Neural crest cell (in vitro differentiated cells): ENCODE measurements around the gene CCNJL. TPM values are rescaled to one million over a fixed set of nuclear protein-coding genes. Genes with fewer than 3 reads are reported as not detected.
A peak's percentile ranks its signal among the peaks of the same experiment; 100 is the strongest.

ENCODE experiments used
- DNase-seq: peaks from one replicate; pipeline ENCODE4 v3.0.0; 2021; ENCODE audit warnings: low read depth, mixed read lengths, low spot score
- H3K27ac Mint-ChIP-seq: one replicate; pipeline ENCODE4 v1.8.0; 2021; ENCODE audit warnings: mild to moderate bottlenecking, mixed read lengths; ENCODE audit not compliant: unreplicated experiment
- H3K27me3 Mint-ChIP-seq: 2 replicates; pipeline ENCODE4 v1.8.0; 2021; ENCODE audit warnings: low read depth, mild to moderate bottlenecking, mixed read lengths
- H3K36me3 Mint-ChIP-seq: 2 replicates; pipeline ENCODE4 v1.8.0; 2021; ENCODE audit warnings: low read depth, mild to moderate bottlenecking, mixed read lengths
- H3K4me1 Mint-ChIP-seq: 2 replicates; pipeline ENCODE4 v1.8.0; 2021; ENCODE audit warnings: mixed read lengths
- H3K4me3 Mint-ChIP-seq: one replicate; pipeline ENCODE4 v1.8.0; 2021; ENCODE audit warnings: mild to moderate bottlenecking, mixed read lengths
- H3K9me3 Mint-ChIP-seq: 2 replicates; pipeline ENCODE4 v1.8.0; 2021; ENCODE audit warnings: mixed read lengths
- CTCF ChIP-seq: fragments of 200-600 bp; sonication (generic); conservative IDR thresholded peaks from 2 replicates; pipeline ENCODE4 v1.5.0; 2021; ENCODE audit warnings: antibody characterized with exemption, mild to moderate bottlenecking
- total RNA-seq: library from RNA; stranded (reverse); gene quantifications from 2 replicates; pipeline ENCODE4 v1.2.1, GENCODE V29; 2021

The CCNJL gene
- total RNA-seq, 1 donor from 2014 or later = 29.7 TPM

- H3K9me3 Mint-ChIP-seq = no peaks in the 10 kb centered on the region
- H3K27ac Mint-ChIP-seq = no peak overlapping the region
- no peaks in the 10 kb centered on the region for H3K27me3 Mint-ChIP-seq
- H3K36me3 Mint-ChIP-seq = no peaks in the 10 kb centered on the region
- TF ChIP-seq CTCF = no peak
- H3K4me3 Mint-ChIP-seq = no peak overlapping the region
- DNase-seq = no peak
- peaks cover 18% of the 10 kb centered on the region for H3K4me1 Mint-ChIP-seq
These were observed 5.1 kb upstream of the CCNJL start for GRCh38 chr5:160317434-160317833.

GRCh38 chr5:160315968-160316367 lies 3.6 kb upstream of the CCNJL start:
- peak overlapping the region; percentile 45 for H3K4me3 Mint-ChIP-seq
- TF ChIP-seq CTCF = no peak
- no peaks in the 10 kb centered on the region for H3K27me3 Mint-ChIP-seq
- DNase-seq = no peak
- no peaks in the 10 kb centered on the region for H3K9me3 Mint-ChIP-seq
- peaks cover 24% of the 10 kb centered on the region for H3K4me1 Mint-ChIP-seq
- no peaks in the 10 kb centered on the region for H3K36me3 Mint-ChIP-seq
- H3K27ac Mint-ChIP-seq = peak overlapping the region; percentile 2

GRCh38 chr5:160312960-160313727 lies 780 bp upstream of the CCNJL start:
- H3K27me3 Mint-ChIP-seq = no peaks in the 10 kb centered on the region
- peaks cover 3% of the 10 kb centered on the region for H3K36me3 Mint-ChIP-seq
- DNase-seq = no peak
- no peaks in the 10 kb centered on the region for H3K9me3 Mint-ChIP-seq
- no peak for TF ChIP-seq CTCF
- peaks cover 42% of the 10 kb centered on the region for H3K4me1 Mint-ChIP-seq
- peak overlapping the region; percentile 98 for H3K27ac Mint-ChIP-seq
- peak overlapping the region; percentile 95 for H3K4me3 Mint-ChIP-seq

DNA sequence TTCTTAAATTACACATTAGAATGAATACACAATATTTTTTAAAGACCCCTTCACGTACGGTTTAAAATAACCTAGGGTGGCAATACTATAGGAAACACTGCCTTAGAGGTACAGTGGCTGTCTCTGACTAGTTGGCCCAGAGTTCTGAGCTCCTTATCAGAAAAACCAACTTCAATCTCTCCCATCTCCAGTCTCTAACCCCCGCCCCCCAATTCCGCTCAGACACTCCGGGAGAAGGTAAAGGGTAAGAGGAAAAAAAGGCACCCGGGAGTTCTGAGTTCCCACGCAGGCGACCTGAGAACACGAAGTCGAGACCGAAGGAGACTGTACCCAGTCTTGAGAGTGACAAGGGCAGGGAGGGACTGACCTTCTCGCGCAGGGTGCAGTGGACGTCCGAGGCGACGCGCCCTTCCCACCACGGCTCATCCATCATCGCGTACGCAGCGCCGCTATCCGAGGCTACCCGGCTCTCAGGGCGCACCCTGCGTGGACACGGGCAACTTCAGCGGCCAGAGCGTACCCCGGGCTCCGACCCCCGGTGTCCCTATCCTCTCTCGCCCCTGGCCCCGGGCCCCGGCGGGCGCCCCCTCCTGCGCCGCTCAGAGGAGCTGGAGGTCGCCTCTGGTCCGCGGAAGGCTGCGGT lies 752 bp downstream of the CCNJL start:
- H3K4me1 Mint-ChIP-seq = peaks cover 41% of the 10 kb centered on the region
- no peak for TF ChIP-seq CTCF
- H3K27me3 Mint-ChIP-seq = no peaks in the 10 kb centered on the region
- H3K27ac Mint-ChIP-seq = peak overlapping the region; percentile 82
- no peaks in the 10 kb centered on the region for H3K9me3 Mint-ChIP-seq
- DNase-seq = peak; percentile 26
- H3K4me3 Mint-ChIP-seq = peak overlapping the region; percentile 96
- H3K36me3 Mint-ChIP-seq = peaks cover 5% of the 10 kb centered on the region

- peak overlapping the region; percentile 96 for H3K4me3 Mint-ChIP-seq
- TF ChIP-seq CTCF = no peak
- H3K27ac Mint-ChIP-seq = no peak overlapping the region
- H3K9me3 Mint-ChIP-seq = no peaks in the 10 kb centered on the region
- peaks cover 32% of the 10 kb centered on the region for H3K4me1 Mint-ChIP-seq
- H3K36me3 Mint-ChIP-seq = peaks cover 5% of the 10 kb centered on the region
- H3K27me3 Mint-ChIP-seq = no peaks in the 10 kb centered on the region
- DNase-seq = no peak
These were observed 1.6 kb downstream of the CCNJL start for GRCh38 chr5:160310552-160311295.
